Putamen (tissue), 1 donor: ENCODE results near the gene PTPRM.

Experiments
- DNase-seq: peaks from one replicate; pipeline ENCODE4 v3.0.0-alpha.2; 2016; ENCODE audit warnings: low spot score

The PTPRM gene

DNA sequence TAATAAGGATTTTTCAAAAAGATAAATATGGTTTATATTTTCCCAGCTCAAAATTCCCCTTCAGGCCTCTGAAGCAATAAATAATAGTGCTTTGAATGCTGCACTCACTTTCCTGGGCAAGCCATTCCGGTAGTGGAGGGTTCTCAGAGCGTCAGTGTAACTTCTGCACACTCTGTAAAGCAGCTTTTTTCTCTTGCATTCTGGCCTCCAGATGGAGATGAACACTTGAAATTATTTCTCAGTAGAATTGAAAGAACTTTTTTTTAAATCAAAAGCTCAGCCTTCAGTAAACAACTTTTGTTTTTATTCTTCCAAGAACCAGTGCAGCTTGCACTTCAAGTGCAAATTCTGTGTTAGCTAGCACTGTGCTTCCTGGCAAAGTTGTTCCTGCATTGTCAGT, 761.0 kb downstream of the PTPRM start:
- DNase-seq: no peak

DNA sequence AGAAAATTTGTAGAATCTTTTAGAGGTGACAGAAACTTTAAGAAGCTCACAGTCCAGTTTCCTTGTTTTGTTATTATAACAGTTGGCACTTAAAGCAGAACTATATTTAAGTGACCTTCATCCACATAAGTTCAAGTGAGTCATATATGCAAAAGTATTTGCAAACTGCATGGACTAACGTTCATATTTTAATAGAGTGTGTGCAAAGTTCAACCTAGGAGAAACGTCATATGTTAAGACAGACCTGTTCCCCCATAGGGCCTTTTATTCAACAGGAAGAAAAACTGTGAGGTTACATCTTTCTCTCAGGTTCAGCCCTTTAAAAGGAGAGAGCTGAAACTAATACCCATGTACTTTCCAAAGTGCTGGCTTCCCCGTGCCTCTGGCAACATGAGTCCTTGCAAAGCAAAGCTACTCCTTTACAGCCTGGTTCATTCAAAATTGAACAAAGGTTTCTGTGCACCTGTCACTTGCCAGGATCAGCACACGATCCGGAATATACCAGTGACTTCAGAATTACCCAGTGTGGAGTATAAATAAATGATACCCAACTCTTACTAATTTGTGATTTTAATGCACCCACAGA, 762.2 kb downstream of the PTPRM start:
- no peak for DNase-seq

DNA sequence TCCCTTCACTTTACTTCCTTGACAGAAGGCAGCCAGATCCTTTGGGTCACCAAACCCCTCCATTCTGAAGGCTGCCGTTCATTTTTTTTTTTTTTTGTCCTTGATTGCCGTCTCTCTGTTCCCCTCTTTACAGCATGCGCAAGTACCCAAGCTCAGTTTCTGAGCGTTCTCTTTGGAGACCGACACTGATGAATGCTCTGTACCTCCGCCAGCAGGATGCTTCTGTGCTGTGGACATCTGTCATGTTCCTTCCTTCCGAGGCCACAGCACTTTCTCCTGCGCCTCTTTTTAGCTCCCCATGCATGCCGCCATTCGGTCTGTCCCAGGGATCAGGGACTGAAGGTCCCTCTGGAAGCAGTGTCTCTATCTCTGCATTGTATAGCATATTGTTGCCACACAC, 763.5 kb downstream of the PTPRM start:
- DNase-seq: no peak

DNA sequence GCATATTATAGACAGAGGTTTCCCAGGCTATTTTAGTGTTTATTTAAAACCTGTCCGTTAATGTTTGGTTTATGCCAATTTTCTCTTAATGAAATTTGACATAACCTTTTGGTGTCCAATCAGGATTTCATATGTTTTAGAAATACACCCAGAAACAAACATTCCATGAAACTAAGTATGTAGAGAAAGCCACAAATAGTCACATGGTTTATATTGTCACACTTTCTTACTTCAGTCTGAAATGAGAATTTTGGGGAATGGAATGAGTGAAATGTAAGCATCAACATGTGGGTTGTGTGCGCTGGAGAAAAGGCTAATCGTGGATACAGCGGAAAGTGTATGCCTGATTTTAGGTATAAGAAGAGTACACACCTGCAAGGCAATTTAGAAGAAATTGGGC, 765.2 kb downstream of the PTPRM start:
- DNase-seq: no peak

DNA sequence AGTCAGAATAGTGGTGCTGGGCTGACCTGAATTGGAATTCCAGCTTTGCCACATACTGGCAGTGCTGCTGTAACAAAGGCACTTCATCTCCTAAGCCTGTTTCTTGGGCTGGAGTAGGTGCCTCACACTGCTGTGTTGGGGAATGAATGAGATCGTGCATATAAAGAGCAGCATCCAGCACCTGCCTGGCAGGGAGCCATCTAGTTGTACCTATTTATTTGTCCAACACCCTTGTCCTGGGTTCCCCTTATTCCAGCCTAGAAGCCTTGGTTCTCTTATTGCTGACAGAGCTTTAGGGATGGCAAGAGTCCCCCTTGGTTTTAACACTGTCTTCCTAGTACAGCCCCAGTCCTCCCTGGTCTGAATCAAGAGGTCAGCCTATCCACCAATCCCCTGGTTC, 766.8 kb downstream of the PTPRM start:
- DNase-seq: no peak

DNA sequence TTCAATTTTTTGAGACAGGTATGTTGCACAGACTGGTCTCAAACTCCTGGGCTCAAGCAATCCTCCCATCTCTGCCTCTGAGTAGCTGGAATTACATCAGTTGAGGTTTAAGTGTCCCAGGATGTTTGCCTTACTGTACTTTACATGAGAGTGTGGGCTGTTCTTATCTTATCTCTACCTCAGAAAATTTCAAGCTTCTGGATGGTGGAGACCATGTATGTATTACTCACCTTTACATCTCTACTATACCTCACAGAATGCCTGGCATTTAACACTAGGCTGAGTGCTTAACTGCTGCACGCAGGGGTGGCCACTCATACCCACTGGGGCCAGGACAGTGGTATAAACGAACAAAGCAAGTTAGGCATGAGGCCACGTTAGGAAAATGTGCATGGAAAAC, 770.1 kb downstream of the PTPRM start:
- no peak for DNase-seq

DNA sequence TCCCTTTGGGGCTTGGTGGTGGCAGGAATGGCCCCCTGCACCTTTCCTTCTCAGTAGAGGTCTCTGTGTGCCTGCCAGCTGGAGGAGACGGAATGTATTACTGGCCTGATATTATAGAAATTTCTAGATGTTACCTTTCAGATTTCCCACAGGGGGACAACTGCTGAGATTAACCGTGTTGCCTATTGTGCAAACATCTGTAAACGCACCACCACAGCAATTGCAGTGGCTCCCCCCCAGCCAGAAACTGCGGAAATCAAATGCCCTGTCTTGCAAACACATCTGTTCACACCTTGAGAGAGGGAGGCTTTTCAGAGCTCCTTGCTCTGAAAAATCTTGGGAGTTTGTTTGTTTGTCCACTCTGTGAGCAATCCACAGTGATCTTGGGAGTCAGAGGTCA, 772.1 kb downstream of the PTPRM start:
- no peak for DNase-seq

DNA sequence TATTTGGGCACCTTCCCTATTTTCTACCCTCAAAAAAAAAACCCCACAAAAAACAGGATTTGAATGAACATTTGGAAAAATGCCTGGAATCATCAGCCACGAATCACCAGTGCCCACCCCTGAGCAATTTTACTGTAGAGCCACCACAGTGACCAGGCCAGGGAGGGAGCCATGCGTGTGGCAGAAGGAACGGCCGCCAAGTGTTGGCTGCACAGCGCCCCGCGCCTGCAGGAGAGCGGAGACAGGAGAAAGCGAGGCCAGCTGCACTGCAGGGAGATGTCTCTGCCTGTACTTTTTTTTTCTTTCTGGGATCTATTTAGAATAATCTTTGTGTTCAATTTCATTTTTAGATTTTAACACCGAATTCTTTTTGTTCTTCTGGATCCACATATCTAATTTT, 772.8 kb downstream of the PTPRM start:
- DNase-seq: no peak

DNA sequence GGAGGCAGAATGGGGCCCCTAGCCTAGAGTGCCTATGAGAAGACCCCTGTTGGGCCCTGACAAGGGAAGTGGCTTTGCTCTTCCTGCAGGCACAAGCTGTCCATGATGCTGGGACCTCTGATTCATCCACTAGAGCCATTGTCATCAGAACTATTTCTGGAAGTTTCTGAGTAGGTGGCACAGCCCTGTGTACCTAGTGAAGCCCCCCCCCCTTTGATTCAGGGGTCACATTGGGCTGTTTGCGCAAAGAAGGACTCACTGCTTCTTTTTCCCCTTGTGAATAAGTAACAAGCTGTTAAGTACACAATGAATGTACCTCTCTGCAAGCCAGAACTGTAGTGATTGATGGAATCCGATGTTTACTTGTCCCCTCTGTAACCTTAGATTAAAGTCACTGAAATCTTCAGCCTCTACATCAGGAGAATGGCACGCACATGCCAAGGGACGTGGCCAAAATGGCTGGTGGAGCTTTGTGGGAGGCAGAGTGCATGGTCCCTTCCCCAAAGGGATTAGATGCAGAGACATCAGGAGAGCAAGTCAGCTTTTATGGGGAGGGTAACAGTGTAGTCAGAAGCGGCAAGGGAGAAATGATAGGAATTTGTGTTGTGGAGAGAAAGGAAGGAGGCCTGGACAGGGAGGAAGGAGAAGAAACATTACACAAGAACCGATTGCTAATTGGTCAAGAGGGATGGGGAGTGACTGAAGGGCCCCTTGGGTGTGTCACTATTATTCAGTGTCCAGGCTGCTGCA, 774.5 kb downstream of the PTPRM start:
- DNase-seq: no peak

DNA sequence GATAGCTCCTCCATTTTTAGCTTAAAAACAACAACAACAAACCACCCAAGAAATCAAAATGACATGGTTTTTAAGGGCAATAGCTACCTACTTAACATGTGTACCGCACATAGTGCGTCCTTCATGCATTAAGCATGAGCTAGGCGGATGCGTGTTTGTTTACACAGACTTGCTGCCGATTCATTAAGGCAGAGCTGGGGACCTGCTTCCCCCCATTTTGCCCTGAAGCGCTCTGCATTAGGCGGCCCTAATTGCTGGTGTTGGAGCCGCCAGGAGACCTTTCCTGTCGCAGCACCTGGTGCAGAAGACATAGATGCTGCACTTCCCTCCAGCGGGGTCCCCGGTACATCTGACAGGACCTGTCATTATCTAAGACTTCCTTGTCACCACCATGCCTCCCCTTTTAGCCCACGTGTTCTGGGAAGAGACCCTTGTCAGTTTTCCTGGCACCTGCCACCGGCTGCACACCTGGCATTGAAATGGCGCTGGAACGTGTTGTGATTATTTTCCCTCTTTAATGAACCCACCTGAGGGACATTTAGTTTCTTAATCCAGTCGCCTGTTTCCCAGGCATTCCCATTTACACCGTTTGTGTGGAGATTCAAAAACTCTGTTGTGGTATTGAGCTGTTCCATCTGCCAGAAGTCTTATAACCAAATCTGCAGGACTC, 781.1 kb downstream of the PTPRM start:
- DNase-seq: no peak

DNA sequence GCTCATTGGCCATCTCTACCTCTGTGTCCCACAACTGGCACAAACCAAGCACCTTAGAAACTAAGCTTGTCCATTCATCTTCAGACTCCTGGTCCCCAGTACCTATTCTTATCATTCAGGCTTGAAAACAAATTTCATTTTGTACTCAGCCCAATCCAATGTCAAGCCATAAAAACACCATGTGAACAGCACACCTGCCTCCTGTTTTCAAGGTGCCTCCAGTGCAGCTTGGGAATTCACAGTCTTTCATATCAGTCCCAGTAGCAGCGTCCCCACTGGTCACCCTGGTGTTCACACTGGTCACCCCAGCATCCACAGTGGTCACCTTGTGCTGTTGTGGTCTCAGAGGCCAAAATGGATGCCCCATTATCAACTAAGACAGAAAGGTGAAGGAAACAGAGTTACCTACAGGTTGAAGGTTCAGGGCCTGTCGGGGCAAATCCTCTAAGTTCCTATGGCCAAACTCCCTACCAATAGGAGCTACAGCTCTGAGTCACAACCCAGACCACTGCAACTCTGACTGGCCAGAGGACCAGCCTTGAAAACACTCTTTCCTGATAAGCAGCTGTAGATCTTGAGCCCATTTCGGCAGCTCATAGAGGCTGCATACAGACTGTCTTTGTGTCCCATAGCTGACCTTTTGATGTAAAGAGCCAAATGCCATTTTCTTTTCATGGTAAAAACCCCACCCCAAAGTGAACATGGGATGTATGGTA, 782.6 kb downstream of the PTPRM start:
- no peak for DNase-seq

DNA sequence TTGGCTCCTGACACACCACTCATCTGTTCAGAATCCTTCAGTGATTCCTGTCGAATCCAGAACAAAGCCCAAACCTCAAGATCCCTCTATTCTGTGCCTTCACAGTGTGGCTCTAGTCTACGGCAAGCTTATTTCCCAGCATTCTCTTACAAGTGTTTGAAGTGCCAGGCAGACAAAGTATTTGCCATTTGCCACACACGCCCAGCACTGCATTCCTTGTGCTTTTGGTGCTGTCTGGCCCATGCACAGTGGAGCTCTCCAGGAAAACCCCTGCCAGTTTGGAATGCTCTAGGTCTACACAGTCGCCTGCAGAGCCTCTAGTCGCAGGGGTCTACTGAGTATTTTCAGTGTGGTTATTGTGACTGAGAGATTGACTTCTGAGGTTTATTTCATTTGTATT, 783.5 kb downstream of the PTPRM start:
- no peak for DNase-seq

DNA sequence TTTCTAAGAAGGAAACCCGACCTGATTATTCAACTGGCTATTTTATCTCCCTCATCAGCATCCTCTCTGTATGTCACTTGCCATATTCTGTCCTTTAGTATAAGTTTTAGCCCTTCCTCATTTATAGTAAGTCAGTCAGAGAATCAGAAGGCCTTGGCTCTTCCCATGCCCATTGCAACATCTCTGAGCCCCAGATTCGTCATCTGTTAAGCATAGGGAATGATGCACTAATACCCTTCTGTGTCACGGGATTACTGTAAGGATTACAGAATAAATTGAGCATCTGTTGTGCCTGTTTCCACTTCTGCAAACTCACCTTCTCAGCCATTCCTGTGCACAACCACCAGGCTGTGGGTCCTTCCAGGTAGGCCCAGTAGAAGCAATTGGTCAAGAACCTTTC, 784.0 kb downstream of the PTPRM start:
- DNase-seq: no peak

DNA sequence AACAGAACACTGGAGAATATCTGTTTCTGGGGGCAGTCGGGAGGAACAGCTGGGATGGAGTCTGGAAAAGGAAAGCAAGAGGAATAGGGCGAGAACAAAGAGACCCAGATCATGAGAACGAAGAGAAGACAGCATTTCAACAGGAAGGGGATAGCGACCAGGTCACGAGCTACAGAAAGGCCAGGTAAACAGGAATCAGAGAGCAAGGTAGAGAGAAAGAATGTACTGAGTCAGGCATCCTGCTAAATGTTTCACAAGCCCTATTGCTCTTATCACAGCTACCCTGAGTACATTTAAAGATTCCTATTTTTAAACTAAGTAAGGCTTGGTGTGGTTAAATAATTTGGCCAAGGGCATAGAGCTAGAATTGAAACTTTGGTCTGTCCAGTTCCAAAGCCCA, 787.2 kb downstream of the PTPRM start:
- DNase-seq: no peak

DNA sequence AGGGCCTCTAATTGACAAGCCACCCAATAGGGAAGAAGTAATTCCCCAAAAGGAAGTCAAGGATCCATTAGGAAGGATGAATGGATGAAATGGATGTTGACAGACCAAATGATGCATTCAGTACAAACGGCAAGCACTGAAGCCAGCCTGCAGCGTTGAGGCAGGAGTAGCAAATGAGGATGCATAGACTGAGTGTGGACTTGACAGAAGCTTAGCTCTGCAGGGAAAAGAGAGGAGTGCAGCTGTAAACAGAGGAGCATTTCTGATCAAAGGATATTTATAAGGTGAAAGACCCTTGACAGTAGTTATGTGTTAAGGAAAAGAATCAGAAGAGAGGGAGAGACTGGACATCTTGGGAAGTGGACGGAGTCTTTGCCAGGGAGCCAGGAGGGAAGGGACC, 788.9 kb downstream of the PTPRM start:
- DNase-seq: no peak

DNA sequence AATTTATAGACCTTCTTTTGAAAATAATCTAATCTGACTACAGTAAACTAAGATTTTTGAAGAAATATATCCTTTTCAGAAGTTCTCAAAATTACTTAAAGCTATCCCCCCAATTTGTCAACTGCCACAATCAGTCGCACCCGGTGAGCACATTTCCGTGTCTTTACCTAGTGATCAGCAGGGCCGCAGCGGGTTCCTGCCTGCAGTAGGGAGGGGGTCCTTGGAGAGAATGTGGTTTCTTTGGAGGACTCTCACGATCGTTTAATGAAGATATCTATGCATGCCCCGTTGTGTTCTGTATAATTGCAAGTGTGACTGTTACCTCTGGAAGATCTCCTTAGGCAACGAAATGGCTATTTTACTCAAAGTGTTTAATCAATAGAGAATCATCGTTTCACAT, 790.2 kb downstream of the PTPRM start:
- DNase-seq: no peak

DNA sequence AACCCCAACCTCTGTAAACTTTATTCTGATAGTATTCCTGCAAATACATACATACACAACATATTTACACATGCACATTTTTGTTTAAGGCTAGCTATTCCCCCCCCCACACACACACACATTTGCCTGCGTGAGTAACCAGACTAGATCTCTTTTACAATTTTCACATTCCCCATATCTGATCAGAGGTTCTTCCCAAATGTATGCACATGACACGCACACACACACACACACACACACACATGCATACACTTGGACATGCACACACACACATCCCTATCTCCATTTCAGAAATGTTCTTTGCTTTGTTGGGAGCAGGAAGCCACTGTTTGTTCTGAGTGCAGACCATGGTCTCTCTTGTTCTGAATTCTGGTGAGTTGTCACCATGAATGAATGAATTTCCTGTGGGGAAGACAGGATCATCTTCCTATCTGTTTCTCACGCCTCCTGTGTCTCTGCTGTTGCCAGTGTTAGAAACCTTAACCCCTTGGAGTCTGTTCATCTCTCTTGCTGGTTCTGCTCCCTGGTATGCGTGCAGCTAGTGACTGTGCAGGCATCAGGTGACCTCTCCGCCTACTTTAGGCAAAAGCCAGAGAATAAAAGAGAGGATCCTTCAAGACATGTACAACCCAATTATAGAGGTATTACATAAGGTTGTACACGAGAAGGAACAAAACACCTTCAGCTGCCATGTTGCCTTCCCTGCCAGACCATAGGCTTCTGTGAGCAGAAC, 791.1 kb downstream of the PTPRM start:
- DNase-seq: peak; percentile 50

DNA sequence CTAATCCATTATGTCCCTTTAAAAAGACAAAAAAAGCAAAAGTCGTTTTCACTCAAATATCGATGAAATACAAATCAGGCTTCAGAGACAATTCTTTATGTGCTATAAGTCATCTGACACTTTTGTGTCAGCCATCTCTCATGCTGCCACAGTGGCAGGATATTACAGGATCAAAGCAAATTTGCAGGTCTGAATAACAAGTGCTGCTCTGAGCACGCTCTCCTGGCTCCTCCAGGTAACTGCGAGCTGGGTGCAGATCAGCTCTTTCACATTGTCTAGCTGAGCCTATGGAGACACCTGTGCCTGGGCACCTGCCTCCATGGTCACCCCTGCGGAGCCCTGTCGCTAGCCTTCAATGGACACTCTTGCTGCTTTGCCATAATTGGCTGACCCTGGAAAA, 792.0 kb downstream of the PTPRM start:
- peak; percentile 42 for DNase-seq

DNA sequence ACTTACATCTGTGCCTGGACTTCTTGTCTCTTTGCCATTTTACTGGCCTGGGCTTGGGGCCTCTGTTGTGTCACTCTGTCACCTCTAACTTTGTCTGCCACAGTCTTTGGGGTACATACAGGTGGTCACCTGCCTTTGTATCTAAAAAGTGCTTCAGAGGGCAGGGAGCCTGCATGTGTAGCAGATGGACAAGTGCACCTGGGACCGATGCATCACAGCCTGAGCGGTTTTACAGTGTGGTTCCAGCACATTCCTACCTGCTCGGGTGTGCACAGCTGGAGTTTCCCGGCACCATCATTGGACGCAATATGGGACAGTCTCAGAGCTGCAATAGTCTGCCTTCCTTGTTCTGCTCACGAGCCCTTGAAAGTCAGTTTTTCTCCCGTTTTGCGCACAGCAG, 792.4 kb downstream of the PTPRM start:
- DNase-seq: no peak

DNA sequence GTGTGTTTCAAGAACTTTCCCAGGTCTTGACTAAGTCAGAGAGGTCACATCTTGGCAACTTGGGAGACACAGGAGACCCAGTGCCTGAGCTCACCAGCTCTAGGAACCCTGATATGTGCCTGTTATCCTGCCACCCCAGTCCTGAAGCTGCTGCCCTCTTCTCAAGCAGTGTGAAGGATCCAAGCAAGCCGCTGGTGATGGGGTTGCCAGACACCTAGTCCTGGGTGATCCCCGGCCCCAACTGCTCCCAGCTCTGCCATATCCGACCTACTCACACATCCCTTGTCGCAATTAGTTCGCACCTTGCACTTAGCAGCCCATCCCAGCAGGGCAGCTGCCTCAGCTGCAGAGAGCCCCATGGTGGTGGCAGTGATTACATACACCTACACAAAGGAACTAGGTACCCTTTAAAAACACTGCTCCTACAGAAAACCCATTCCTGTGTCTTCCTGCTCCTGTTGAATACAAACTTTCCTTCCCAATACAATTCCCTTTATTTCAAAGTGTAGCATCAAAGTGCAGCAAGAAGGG, 794.9 kb downstream of the PTPRM start:
- DNase-seq: no peak

DNA sequence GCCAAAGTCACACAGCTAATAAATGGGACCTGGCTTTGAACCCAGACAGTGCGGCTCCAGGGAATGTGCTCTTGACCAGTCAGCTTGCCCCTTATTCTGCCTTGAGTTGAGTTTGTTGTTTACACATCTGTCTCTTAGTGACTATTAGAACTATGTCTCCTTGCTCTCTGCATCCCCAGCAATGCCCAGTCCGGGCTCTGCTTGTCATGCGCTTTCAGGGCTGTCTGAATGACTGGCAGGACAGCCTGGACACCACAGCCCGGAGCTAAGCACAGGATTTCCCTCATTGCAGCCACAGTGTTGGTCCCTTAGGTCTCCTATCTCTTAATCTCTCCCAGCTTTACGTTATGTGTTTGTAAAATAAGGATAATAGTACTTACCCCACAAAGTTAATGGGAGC, 795.7 kb downstream of the PTPRM start:
- no peak for DNase-seq

DNA sequence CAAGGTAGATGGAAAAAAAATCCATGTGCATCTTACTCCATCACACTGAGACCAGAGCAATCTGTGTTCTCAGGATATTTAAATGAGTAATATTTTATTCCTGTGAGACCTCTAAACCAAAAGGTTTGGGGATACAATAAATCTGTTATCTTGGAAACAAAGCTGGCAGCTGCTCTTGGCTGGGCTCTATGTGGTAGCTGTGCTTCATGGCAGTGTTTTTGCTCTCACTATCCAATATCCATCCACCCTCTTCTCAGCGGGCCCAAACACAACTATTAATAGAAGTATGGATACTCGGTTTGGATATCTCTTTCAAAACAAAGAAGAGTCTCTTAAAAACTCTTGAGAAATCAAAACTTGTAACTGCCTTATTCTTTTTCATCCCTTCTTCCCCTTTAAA, 797.3 kb downstream of the PTPRM start:
- no peak for DNase-seq
